RWPE1 (cell line): ENCODE data around the gene NPIPB6.

Experiments used
- CTCF ChIA-PET: fragments of 350-600 bp; sonication (Branson Sonifier 250); formaldehyde crosslinking; extraction: SDS; loops from one replicate; lab custom pipeline; 2021; lab: Yijun Ruan, JAX
- POLR2A ChIA-PET: fragments of 400-600 bp; formaldehyde crosslinking; extraction: SDS; loops from one replicate; lab custom pipeline; 2020; ENCODE audit warnings: antibody characterized with exemption; ENCODE audit not compliant: low non-redundant PET; lab: Yijun Ruan, JAX
- DNase-seq: peaks from one replicate; pipeline ENCODE4 v3.0.0; 2012; ENCODE audit warnings: low spot score
- H3K27ac ChIP-seq: fragments of 450-650 bp; 2 replicates; pipeline ENCODE4 v1.5.1; 2017
- CTCF ChIP-seq: fragments of 450-650 bp; conservative IDR thresholded peaks from 2 replicates; pipeline ENCODE4 v1.5.1; 2017; ENCODE audit warnings: low read depth, mild to moderate bottlenecking

Gene NPIPB6

GRCh38 chr16:28313587-28313986 lies 49.7 kb downstream of the NPIPB6 start:
- TF ChIP-seq CTCF = no peak
- CTCF ChIA-PET = interaction anchor here (0.7 to 0.9 kb wide), 2 partner anchors 10 to 454 kb away, joined by 3 to 6 read pairs; no protein-coding TSS in a partner anchor
- no peak for DNase-seq
- H3K27ac ChIP-seq = no peak overlapping the region
- POLR2A ChIA-PET = no interaction called here

- H3K27ac ChIP-seq = no peak overlapping the region
- no peak for TF ChIP-seq CTCF
- CTCF ChIA-PET = interaction anchor here (0.9 kb wide), 1 partner anchor 12 kb away, joined by 6 read pairs; no protein-coding TSS in a partner anchor
- no peak for DNase-seq
- POLR2A ChIA-PET = no interaction called here
Measured at GRCh38 chr16:28312327-28312726, 51.0 kb downstream of the NPIPB6 start.

GRCh38 chr16:28311913-28312312 lies 51.4 kb downstream of the NPIPB6 start:
- DNase-seq = no peak
- TF ChIP-seq CTCF = no peak
- POLR2A ChIA-PET = no interaction called here
- CTCF ChIA-PET = no interaction called here
- H3K27ac ChIP-seq = no peak overlapping the region

GRCh38 chr16:28311413-28311812 lies 51.9 kb downstream of the NPIPB6 start:
- no peak for TF ChIP-seq CTCF
- DNase-seq = no peak
- ChIA-PET POLR2A (no interaction called here), CTCF (interaction anchor here (0.6 kb wide), 1 partner anchor 10 kb away, joined by 3 read pairs; no protein-coding TSS in a partner anchor)
- no peak overlapping the region for H3K27ac ChIP-seq

GRCh38 chr16:28310796-28311195 lies 52.5 kb downstream of the NPIPB6 start:
- POLR2A ChIA-PET = no interaction called here

DNA sequence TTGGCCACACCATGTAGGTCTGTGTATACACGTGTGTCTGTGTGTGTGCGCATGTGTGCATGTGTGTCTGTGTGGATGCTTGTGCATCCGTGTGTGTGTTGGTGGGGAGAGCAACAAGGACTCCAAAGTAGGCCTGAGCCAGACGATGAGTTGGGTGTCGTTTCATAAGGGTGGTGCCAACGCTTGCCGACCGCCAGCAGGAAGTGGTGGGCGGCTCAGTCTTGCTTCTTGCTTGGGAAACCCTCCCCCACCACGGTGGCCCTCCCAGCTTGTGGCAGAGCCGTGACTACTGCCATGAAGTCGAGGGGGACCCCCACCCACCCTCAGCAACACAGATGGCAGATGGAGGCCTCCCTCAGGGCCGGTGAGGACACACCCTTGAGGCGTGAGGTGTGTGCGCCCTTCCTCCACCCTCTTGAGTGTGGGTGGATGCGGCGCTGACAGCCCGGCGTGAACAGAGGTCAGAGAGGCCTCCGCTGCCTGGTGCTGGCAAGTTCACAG lies 53.4 kb downstream of the NPIPB6 start:
- POLR2A ChIA-PET = no interaction called here
- no peak for DNase-seq
- TF ChIP-seq CTCF = no peak
- H3K27ac ChIP-seq = no peak overlapping the region
- CTCF ChIA-PET = interaction anchor here (0.9 kb wide), 1 partner anchor 32 kb away, joined by 3 read pairs; no protein-coding TSS in a partner anchor

More at GRCh38 chr16:28310796-28311195, 52.5 kb downstream of the NPIPB6 start:
- TF ChIP-seq CTCF = no peak
- DNase-seq = no peak
- CTCF ChIA-PET = interaction anchor here (0.6 to 0.8 kb wide), 3 partner anchors 11 to 518 kb away, joined by 3 to 4 read pairs (median 3); no protein-coding TSS in a partner anchor
- no peak overlapping the region for H3K27ac ChIP-seq
